ENCODE measurements around the gene PGC.
"Not testable (repeated sequence)": the region's sequence is repeated elsewhere in the genome, so short reads cannot be mapped to it uniquely, and the experiment has no call there.

PGC gene

GRCh38 chr6:41774841-41775240, 27.6 kb upstream of the PGC start:
- no peak for DNase-seq (ENCODE audit: insufficient read length, low spot score)
- TF ChIP-seq, protein P1, sequence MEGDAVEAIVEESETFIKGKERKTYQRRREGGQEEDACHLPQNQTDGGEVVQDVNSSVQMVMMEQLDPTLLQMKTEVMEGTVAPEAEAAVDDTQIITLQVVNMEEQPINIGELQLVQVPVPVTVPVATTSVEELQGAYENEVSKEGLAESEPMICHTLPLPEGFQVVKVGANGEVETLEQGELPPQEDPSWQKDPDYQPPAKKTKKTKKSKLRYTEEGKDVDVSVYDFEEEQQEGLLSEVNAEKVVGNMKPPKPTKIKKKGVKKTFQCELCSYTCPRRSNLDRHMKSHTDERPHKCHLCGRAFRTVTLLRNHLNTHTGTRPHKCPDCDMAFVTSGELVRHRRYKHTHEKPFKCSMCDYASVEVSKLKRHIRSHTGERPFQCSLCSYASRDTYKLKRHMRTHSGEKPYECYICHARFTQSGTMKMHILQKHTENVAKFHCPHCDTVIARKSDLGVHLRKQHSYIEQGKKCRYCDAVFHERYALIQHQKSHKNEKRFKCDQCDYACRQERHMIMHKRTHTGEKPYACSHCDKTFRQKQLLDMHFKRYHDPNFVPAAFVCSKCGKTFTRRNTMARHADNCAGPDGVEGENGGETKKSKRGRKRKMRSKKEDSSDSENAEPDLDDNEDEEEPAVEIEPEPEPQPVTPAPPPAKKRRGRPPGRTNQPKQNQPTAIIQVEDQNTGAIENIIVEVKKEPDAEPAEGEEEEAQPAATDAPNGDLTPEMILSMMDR (IDR thresholded peaks at IDR 0.05; ENCODE audit: insufficient read depth, missing control alignments) = no peak
- FAIRE-seq = no peak

GRCh38 chr6:41771058-41771983, 24.1 kb upstream of the PGC start:
- no peak for FAIRE-seq
- TF ChIP-seq, protein P1 (IDR thresholded peaks at IDR 0.05; ENCODE audit: insufficient read depth, missing control alignments) = no peak
- DNase-seq (ENCODE audit: insufficient read length, low spot score) = no peak

GRCh38 chr6:41770381-41771057, 23.3 kb upstream of the PGC start:
- TF ChIP-seq, protein P1 (IDR thresholded peaks at IDR 0.05; ENCODE audit: insufficient read depth, missing control alignments) = no peak
- FAIRE-seq = no peak
- no peak for DNase-seq (ENCODE audit: insufficient read length, low spot score)

GRCh38 chr6:41769376-41769775, 22.2 kb upstream of the PGC start:
- FAIRE-seq (no peak), DNase-seq (ENCODE audit: insufficient read length, low spot score) (no peak)
- TF ChIP-seq, protein P1 (IDR thresholded peaks at IDR 0.05; ENCODE audit: insufficient read depth, missing control alignments) = no peak

GRCh38 chr6:41768545-41769308, 21.5 kb upstream of the PGC start:
- TF ChIP-seq, protein P1 (IDR thresholded peaks at IDR 0.05; ENCODE audit: insufficient read depth, missing control alignments) = no peak
- DNase-seq (ENCODE audit: insufficient read length, low spot score) (no peak), FAIRE-seq (no peak)

DNA sequence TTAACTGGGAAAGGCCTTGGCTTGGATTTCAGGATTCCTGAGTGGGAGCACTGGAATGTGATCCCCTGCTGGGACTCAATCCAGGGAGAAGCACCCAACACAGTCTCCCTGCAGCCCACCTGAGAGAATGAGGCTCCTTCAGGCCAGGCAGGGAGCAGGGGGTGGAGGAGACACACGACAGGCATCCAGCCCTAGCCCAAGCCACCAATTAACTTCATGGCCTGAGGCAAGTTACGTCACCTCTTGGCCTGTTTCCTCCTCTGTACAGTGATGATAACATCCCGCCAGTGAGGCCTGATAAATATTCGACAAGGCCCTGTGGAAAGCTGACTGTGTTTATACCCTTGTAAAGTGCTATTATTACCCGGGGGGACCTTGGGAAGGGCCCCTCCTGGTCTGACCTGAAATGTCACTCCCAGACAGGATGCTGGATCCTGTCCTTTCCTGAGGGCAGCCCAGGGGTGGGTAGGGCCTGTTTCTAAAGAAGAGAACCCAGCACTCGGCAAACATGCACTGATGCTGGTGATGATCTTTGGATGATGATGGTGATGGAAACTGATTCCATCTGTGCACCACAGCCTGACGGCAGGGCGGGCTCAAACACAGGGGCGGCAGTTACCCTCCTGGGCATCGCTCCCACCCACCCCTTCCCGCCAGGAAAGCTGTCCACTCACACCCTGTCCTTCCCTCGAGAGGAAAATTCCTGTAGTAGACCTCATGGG, 20.1 kb upstream of the PGC start:
- TF ChIP-seq, protein P1 (IDR thresholded peaks at IDR 0.05; ENCODE audit: insufficient read depth, missing control alignments) = no peak
- DNase-seq (ENCODE audit: insufficient read length, low spot score) (no peak), FAIRE-seq (no peak)

DNA sequence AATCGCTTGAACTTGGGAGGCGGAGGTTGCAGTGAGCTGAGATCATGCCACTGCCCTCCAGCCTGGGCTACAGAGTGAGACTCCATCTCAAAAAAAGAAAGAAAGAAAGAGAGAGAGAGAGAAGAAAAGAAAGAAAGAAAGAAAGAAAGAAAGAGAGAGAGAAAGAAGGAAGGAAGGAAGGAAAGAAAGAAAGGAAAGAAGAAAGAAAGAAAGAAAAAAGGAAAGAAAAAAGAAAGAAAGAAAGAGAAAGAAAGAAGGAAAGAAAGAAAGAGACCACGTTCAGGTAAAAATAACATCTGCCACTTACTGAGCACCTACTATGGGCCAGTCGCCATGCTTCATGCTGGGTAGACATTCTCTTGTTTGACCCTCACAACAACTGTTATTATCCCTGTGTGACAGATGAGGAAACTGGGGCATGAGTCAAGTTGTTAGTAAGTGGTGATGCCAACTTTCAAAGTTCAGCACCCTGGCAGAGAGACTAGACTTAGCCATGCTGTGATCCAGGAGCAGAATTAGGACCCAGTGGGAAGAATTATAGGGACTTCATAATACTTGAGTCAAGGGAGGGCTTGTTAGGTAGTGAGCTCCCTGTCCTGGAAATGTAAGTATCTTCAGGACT, 19.0 kb upstream of the PGC start:
- not testable (repeated sequence) for FAIRE-seq; DNase-seq (ENCODE audit: insufficient read length, low spot score)
